Endothelial cell of umbilical vein (primary cell): ENCODE measurements around the gene ITGA8. TPM values are rescaled to one million over a fixed set of nuclear protein-coding genes. Genes with fewer than 3 reads are reported as not detected.

Source experiments
- BruUV-seq: library from RNA; stranded (reverse); fragments of 400-500 nt; replicated peaks from 2 replicates; lab custom pipeline; 2021; lab: Mats Ljungman, UMichigan
- CTCF ChIA-PET: fragments of 300-600, 350-600 bp; sonication (Branson Sonifier 250); formaldehyde crosslinking; loops from one replicate; lab custom pipeline; 2021; ENCODE audit warnings: antibody characterized with exemption, inconsistent platforms; lab: Charles Lee
- POLR2A ChIA-PET: fragments of 300-600, 350-600 bp; sonication (Branson Sonifier 250); formaldehyde crosslinking; loops from one replicate; lab custom pipeline; 2021; ENCODE audit warnings: antibody characterized with exemption, inconsistent platforms; lab: Charles Lee
- DNase-seq: peaks from one replicate; pipeline ENCODE4 v3.0.0-alpha.2; 2011; ENCODE audit warnings: low read depth, low spot score
- FAIRE-seq: peaks from 2 replicates; lab custom pipeline; 2011; peaks lifted over from hg19 to GRCh38; lab: Jason Lieb, UNC
- H2AFZ ChIP-seq: 2 replicates; pipeline ENCODE4 v1.6.0; 2012; ENCODE audit warnings: low read depth, low read length, control low read depth, inconsistent platforms
- H3K27ac ChIP-seq: 2 replicates; pipeline ENCODE4 v1.5.1; 2011; ENCODE audit warnings: low read depth, mild to moderate bottlenecking, control low read depth, low read length, moderate library complexity; ENCODE audit not compliant: insufficient read depth
- H3K27me3 ChIP-seq, 2 experiments: 2 replicates each; pipeline versions ENCODE4 v1.6.0 to v1.6.1; 2011; ENCODE audit warnings: low read length in 2 of 2, mixed read lengths in 1 of 2; ENCODE audit not compliant: control insufficient read depth in 2 of 2, insufficient read depth in 2 of 2
- H3K36me3 ChIP-seq, 2 experiments: 2 replicates in 1 of 2; 3 replicates in 1 of 2; pipeline ENCODE4 v1.5.1; 2011; ENCODE audit warnings: low read length in 2 of 2, mild to moderate bottlenecking in 1 of 2, moderate library complexity in 1 of 2; ENCODE audit not compliant: control insufficient read depth in 2 of 2, insufficient read depth in 2 of 2; ENCODE audit errors: extremely low read depth in 1 of 2
- H3K4me1 ChIP-seq: 3 replicates; pipeline ENCODE4 v1.5.1; 2011; ENCODE audit warnings: mild to moderate bottlenecking, low read length; ENCODE audit not compliant: control insufficient read depth, insufficient read depth; ENCODE audit errors: extremely low read depth
- H3K4me2 ChIP-seq: 2 replicates; pipeline ENCODE4 v1.6.1; 2011; ENCODE audit warnings: low read length, control low read depth, mixed read lengths; ENCODE audit not compliant: insufficient read depth
- H3K4me3 ChIP-seq, 3 experiments: fragments of 200-600 bp in 1 of 3; sonication (generic), shearing (Covaris generic) in 1 of 3; replicated peaks in 1 of 3; 2 replicates each; pipeline ENCODE4 v1.5.1; 2011 to 2016; ENCODE audit warnings: control low read depth in 3 of 3, low read length in 3 of 3, mild to moderate bottlenecking in 2 of 3, inconsistent platforms in 1 of 3, low read depth in 1 of 3, moderate library complexity in 1 of 3; ENCODE audit not compliant: insufficient read depth in 1 of 3
- H3K79me2 ChIP-seq: 2 replicates; pipeline ENCODE4 v1.6.0; 2012; ENCODE audit warnings: low read length, inconsistent platforms; ENCODE audit not compliant: control insufficient read depth, insufficient read depth
- H3K9ac ChIP-seq: replicated peaks from 2 replicates; pipeline ENCODE3; 2011; ENCODE audit warnings: low read length, control low read depth; ENCODE audit not compliant: insufficient read depth; ENCODE audit errors: extremely low read depth
- H3K9me1 ChIP-seq: replicated peaks from 3 replicates; pipeline ENCODE4 v1.6.0; 2011; ENCODE audit warnings: mild to moderate bottlenecking, low read length; ENCODE audit not compliant: control insufficient read depth, insufficient read depth; ENCODE audit errors: extremely low read depth
- H3K9me3 ChIP-seq: replicated peaks from 2 replicates; pipeline ENCODE4 v1.5.1; 2012; ENCODE audit warnings: low read length, inconsistent platforms; ENCODE audit not compliant: control insufficient read depth, insufficient read depth
- H4K20me1 ChIP-seq: replicated peaks from 2 replicates; pipeline ENCODE3; 2011; ENCODE audit warnings: mild to moderate bottlenecking, low read length; ENCODE audit not compliant: control insufficient read depth, insufficient read depth; ENCODE audit errors: extremely low read depth
- EZH2 ChIP-seq: IDR thresholded peaks from 2 replicates; pipeline ENCODE4 v1.6.1; 2012; ENCODE audit warnings: borderline replicate concordance, low read depth, mild to moderate bottlenecking, moderate library complexity, low read length, inconsistent platforms; ENCODE audit not compliant: severe bottlenecking
- FOS ChIP-seq: IDR thresholded peaks from 2 replicates; pipeline ENCODE4 v1.6.1; 2011; ENCODE audit warnings: mild to moderate bottlenecking, low read length, moderate library complexity, borderline replicate concordance; ENCODE audit not compliant: insufficient read depth
- GATA2 ChIP-seq: IDR thresholded peaks from 2 replicates; pipeline ENCODE4 v1.7.0; 2011; ENCODE audit warnings: low read depth, mild to moderate bottlenecking, moderate library complexity, mixed read lengths, low read length; ENCODE audit not compliant: insufficient read length, insufficient read depth
- JUN ChIP-seq: IDR thresholded peaks from 2 replicates; pipeline ENCODE4 v1.6.1; 2011; ENCODE audit warnings: borderline replicate concordance, low read depth; ENCODE audit not compliant: insufficient read length, insufficient read depth
- MYC ChIP-seq: IDR thresholded peaks from one replicate; pipeline ENCODE4 v1.6.1; 2011; ENCODE audit warnings: mild to moderate bottlenecking, low read depth, low read length
- POLR2A ChIP-seq: IDR thresholded peaks from 2 replicates; pipeline ENCODE4 v1.6.1; 2012; ENCODE audit warnings: low read depth, mild to moderate bottlenecking, control low read depth, low read length
- POLR2AphosphoS5 ChIP-seq: IDR thresholded peaks from 2 replicates; pipeline ENCODE4 v1.6.1; 2012; ENCODE audit warnings: low read depth, mild to moderate bottlenecking, control low read depth, low read length, moderate library complexity; ENCODE audit not compliant: insufficient read depth
- dilution Hi-C: fragments of 300-500 bp; cut with MboI; formaldehyde crosslinking; loops from one replicate; pipeline ENCODE4 v1.15.0; 2019; ENCODE audit warnings: low sequenced_read_pairs; ENCODE audit not compliant: extremely low pct_ligation_motif_present
- intact Hi-C: fragments of 100-400 bp; cut with micrococcal nuclease; formaldehyde crosslinking; loops from one replicate; pipeline ENCODE4 v1.10.0; 2022
- polyA plus RNA-seq, 4 experiments: library from polyadenylated mRNA; depleted of rRNA in 3 of 4; stranded (reverse) in 3 of 4; unstranded in 1 of 4; fragments of >200 nt; gene quantifications; 2 replicates each; pipeline versions ENCODE4 v1.2.1 to v1.2.3, GENCODE V29; 2011 to 2012; ENCODE audit warnings: missing spikeins in 1 of 4
- total RNA-seq: library from RNA; stranded (reverse); gene quantifications from 2 replicates; pipeline ENCODE4 v1.2.3, GENCODE V29; 2021
- TF ChIP-seq, protein P1 (sequence below): IDR thresholded peaks from 2 replicates; pipeline ENCODE4 v1.6.1; 2011; ENCODE audit not compliant: insufficient read depth, insufficient read length
- TF ChIP-seq, protein P2 (sequence below), 2 donors: IDR thresholded peaks; 1 replicate in 1 of 2; 2 replicates in 1 of 2; pipeline ENCODE4 v1.5.1; 2011; ENCODE audit warnings: low read length in 2 of 2, mild to moderate bottlenecking in 2 of 2, moderate library complexity in 2 of 2, control low read depth in 1 of 2, inconsistent platforms in 1 of 2, low read depth in 1 of 2; ENCODE audit not compliant: insufficient read depth in 1 of 2; ENCODE audit errors: extremely low read depth in 1 of 2

The ITGA8 gene
- total and polyA plus RNA-seq, 2 donors (not counting 3 experiments of a cell fraction or from before 2014, with no cell fraction given): 0.04 to 0.40 TPM

DNA sequence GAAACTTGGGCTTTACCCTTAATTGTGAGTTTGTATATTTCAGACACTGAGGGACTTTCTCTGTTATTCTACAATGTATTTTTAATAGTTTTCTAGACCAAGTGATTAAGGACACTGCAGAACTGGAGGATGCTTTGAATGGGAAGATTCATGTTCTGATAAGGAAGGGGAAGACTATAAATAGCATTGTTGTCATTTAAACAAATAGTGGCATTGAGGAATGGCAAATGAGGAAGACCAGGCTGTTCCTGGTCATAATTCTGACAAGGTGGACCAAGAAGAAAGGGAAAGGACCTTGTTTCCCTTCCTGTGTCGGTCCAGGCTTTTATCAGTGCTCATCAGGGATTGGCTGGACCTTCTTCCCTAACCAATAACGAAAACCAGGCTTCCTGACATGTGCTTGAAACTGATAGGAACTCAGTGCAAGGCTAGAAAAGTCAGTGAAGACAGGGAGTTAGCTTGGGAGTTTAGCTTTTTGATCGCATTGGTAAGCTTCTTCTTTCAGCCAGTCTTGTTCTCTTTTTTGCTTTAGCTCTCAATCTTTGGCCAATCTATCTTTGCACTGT, 116.2 kb downstream of the ITGA8 start:
- POLR2A ChIA-PET: no interaction called here
- no TSS peak for BruUV-seq
- Histone ChIP-seq H4K20me1 (no peaks in the 10 kb centered on the region), H2AFZ (no peak overlapping the region), H3K9me1 (no peaks in the 10 kb centered on the region), H3K36me3 (no peaks in the 10 kb centered on the region), H3K4me3 (no peak overlapping the region), H3K27me3 (peaks cover 15 to 22% of the 10 kb centered on the region in 2 experiments), H3K79me2 (no peaks in the 10 kb centered on the region), H3K9ac (no peak overlapping the region), H3K9me3 (no peaks in the 10 kb centered on the region), H3K4me2 (no peak overlapping the region), H3K27ac (no peak overlapping the region), H3K4me1 (no peaks in the 10 kb centered on the region)
- no peak for DNase-seq
- no peak for FAIRE-seq
- intact Hi-C loops (no loop called here), dilution Hi-C loops (no loop called here)
- TF ChIP-seq GATA2 (no peak), JUN (no peak), MYC (no peak), POLR2A (no peak), POLR2AphosphoS5 (no peak), EZH2 (no peak), FOS (no peak)
- TF ChIP-seq, protein P1, sequence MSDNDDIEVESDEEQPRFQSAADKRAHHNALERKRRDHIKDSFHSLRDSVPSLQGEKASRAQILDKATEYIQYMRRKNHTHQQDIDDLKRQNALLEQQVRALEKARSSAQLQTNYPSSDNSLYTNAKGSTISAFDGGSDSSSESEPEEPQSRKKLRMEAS: no peak
- TF ChIP-seq, protein P2, sequence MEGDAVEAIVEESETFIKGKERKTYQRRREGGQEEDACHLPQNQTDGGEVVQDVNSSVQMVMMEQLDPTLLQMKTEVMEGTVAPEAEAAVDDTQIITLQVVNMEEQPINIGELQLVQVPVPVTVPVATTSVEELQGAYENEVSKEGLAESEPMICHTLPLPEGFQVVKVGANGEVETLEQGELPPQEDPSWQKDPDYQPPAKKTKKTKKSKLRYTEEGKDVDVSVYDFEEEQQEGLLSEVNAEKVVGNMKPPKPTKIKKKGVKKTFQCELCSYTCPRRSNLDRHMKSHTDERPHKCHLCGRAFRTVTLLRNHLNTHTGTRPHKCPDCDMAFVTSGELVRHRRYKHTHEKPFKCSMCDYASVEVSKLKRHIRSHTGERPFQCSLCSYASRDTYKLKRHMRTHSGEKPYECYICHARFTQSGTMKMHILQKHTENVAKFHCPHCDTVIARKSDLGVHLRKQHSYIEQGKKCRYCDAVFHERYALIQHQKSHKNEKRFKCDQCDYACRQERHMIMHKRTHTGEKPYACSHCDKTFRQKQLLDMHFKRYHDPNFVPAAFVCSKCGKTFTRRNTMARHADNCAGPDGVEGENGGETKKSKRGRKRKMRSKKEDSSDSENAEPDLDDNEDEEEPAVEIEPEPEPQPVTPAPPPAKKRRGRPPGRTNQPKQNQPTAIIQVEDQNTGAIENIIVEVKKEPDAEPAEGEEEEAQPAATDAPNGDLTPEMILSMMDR (IDR thresholded peaks at IDR 0.05; ENCODE audit: extremely low read depth in 1 of 2, insufficient read depth in 1 of 2, low read depth in 1 of 2, low read length in 2 of 2): no peak
- CTCF ChIA-PET: interaction anchor here (0.6 to 1.4 kb wide), 2 partner anchors 18 to 107 kb away, joined by 3 to 6 read pairs; no protein-coding TSS in a partner anchor
